SK-N-SH treated with all-trans-retinoic acid at 6 μM for 48 hours (cell line): ENCODE measurements around the gene UBE2S.

Experiments
- ATAC-seq: fragments of 200-7000 bp; cut with Tn5 transposase; 3 replicates; pipeline ENCODE4 v1.9.1; 2020; ENCODE audit warnings: mild to moderate bottlenecking, moderate library complexity
- BACH2 ChIP-seq: fragments of 250-450 bp; sonication (Bioruptor Pico); IDR thresholded peaks from 2 replicates; pipeline ENCODE4 v1.9.0; 2021; ENCODE audit warnings: mild to moderate bottlenecking, borderline replicate concordance
- CREB5 ChIP-seq: fragments of 250-450 bp; sonication (Bioruptor Pico); IDR thresholded peaks from 2 replicates; pipeline ENCODE4 v1.5.1; 2020; ENCODE audit warnings: low read depth, mild to moderate bottlenecking, moderate library complexity
- CSDC2 ChIP-seq: fragments of 250-450 bp; sonication (Bioruptor Pico); IDR thresholded peaks from 2 replicates; pipeline ENCODE4 v1.5.0; 2020; ENCODE audit warnings: mild to moderate bottlenecking, moderate library complexity
- GLIS3 ChIP-seq: fragments of 250-450 bp; sonication (Bioruptor Pico); IDR thresholded peaks from 2 replicates; pipeline ENCODE4 v1.5.0; 2020; ENCODE audit warnings: mild to moderate bottlenecking, moderate library complexity
- ISL1 ChIP-seq: fragments of 250-450 bp; sonication (Bioruptor Pico); IDR thresholded peaks from 2 replicates; pipeline ENCODE4 v2.1.2; 2022; ENCODE audit warnings: mild to moderate bottlenecking, moderate library complexity
- OSR1 ChIP-seq: fragments of 250-450 bp; sonication (Bioruptor Pico); IDR thresholded peaks from 2 replicates; pipeline ENCODE4 v1.8.0; 2022; ENCODE audit warnings: moderate library complexity, mild to moderate bottlenecking, inconsistent platforms
- PATZ1 ChIP-seq: fragments of 250-450 bp; sonication (Bioruptor Pico); IDR thresholded peaks from 2 replicates; pipeline ENCODE4 v1.8.0; 2020; ENCODE audit warnings: mild to moderate bottlenecking, moderate library complexity, borderline replicate concordance
- POU6F1 ChIP-seq: fragments of 250-450 bp; sonication (Bioruptor Pico); IDR thresholded peaks from 2 replicates; pipeline ENCODE4 v1.8.0; 2021; ENCODE audit warnings: low read depth, mild to moderate bottlenecking, moderate library complexity, borderline replicate concordance
- RARB ChIP-seq: fragments of 250-450 bp; sonication (Bioruptor Pico); IDR thresholded peaks from 2 replicates; pipeline ENCODE4 v1.8.0; 2021; ENCODE audit warnings: mild to moderate bottlenecking, moderate library complexity
- SNAI2 ChIP-seq: fragments of 250-450 bp; sonication (Bioruptor Pico); IDR thresholded peaks from 2 replicates; pipeline ENCODE4 v1.5.0; 2020; ENCODE audit warnings: mild to moderate bottlenecking, moderate library complexity
- TCF4 ChIP-seq: fragments of 250-450 bp; sonication (Bioruptor Pico); IDR thresholded peaks from 2 replicates; pipeline ENCODE4 v1.8.0; 2021; ENCODE audit warnings: mild to moderate bottlenecking, moderate library complexity, borderline replicate concordance
- TSHZ2 ChIP-seq: fragments of 250-450 bp; sonication (Bioruptor Pico); IDR thresholded peaks from 2 replicates; pipeline ENCODE4 v1.5.0; 2020; ENCODE audit warnings: mild to moderate bottlenecking, moderate library complexity
- ZC3H10 ChIP-seq: fragments of 250-450 bp; sonication (Bioruptor Pico); IDR thresholded peaks from 2 replicates; pipeline ENCODE4 v1.5.1; 2021; ENCODE audit warnings: mild to moderate bottlenecking, moderate library complexity
- ZFP3 ChIP-seq: fragments of 250-450 bp; sonication (Bioruptor Pico); IDR thresholded peaks from 2 replicates; pipeline ENCODE4 v1.5.0; 2020; ENCODE audit warnings: mild to moderate bottlenecking, moderate library complexity
- ZNF70 ChIP-seq: fragments of 450-650 bp; formaldehyde crosslinking; IDR thresholded peaks from 2 replicates; pipeline ENCODE4 v1.5.0; 2020; ENCODE audit warnings: mild to moderate bottlenecking, moderate library complexity
- ZNF8 ChIP-seq: fragments of 450-650 bp; formaldehyde crosslinking; IDR thresholded peaks from 2 replicates; pipeline ENCODE4 v1.5.0; 2020; ENCODE audit warnings: mild to moderate bottlenecking, moderate library complexity

The UBE2S gene

GRCh38 chr19:55384920-55385723 is 22.5 kb downstream of the UBE2S start (continued):
- TF ChIP-seq TSHZ2 (CRISPR knock-in tag) (no peak), ISL1 (CRISPR knock-in tag) (no peak), CREB5 (CRISPR knock-in tag) (no peak), ZC3H10 (CRISPR knock-in tag) (no peak), ZNF70 (CRISPR knock-in tag) (no peak)
- TF ChIP-seq, all 23 proteins: peak for 0

GRCh38 chr19:55384131-55384919 is 23.3 kb downstream of the UBE2S start, which contains the start of gene TMEM238:
Gene TMEM238, minus strand, starts transcription at chr19:55384292. Its CDS starts 33 bp downstream, at chr19:55384259.
- ATAC-seq = no peak
- TF ChIP-seq OSR1 (CRISPR knock-in tag) (no peak), CSDC2 (CRISPR knock-in tag) (no peak), ZFP3 (CRISPR knock-in tag) (no peak), POU6F1 (no peak), GLIS3 (CRISPR knock-in tag) (no peak), ZNF70 (CRISPR knock-in tag) (no peak), ZC3H10 (CRISPR knock-in tag) (no peak), ISL1 (CRISPR knock-in tag) (no peak), BACH2 (CRISPR knock-in tag) (no peak)

GRCh38 chr19:55383279-55384130 is 24.1 kb downstream of the UBE2S start:
- ATAC-seq = peak; percentile 6; the same call in 2 of the 3 replicates
- TF ChIP-seq ISL1 (CRISPR knock-in tag) = no peak
- no peak for TF ChIP-seq RARB (CRISPR knock-in tag)

GRCh38 chr19:55382522-55383054 is 25.0 kb downstream of the UBE2S start:
- ATAC-seq = no peak
- TF ChIP-seq POU6F1 = no peak
- TF ChIP-seq CREB5 (CRISPR knock-in tag) = no peak
- TF ChIP-seq ZNF8 = no peak
- TF ChIP-seq SNAI2 (CRISPR knock-in tag) = no peak
- TF ChIP-seq OSR1 (CRISPR knock-in tag) = no peak
- TF ChIP-seq TSHZ2 (CRISPR knock-in tag) = no peak
- no peak for TF ChIP-seq PATZ1 (CRISPR knock-in tag)
- no peak for TF ChIP-seq ISL1 (CRISPR knock-in tag)
- no peak for TF ChIP-seq ZFP3 (CRISPR knock-in tag)
- TF ChIP-seq TCF4 (CRISPR knock-in tag) = no peak
- no peak for TF ChIP-seq ZC3H10 (CRISPR knock-in tag)
